Endothelial cell of umbilical vein (primary cell): ENCODE data around the gene LEO1. TPM values are rescaled to one million over a fixed set of nuclear protein-coding genes. Genes with fewer than 3 reads are reported as not detected.

ENCODE experiments used
- BruUV-seq: library from RNA; stranded (reverse); fragments of 400-500 nt; replicated peaks from 2 replicates; lab custom pipeline; 2021; lab: Mats Ljungman, UMichigan
- CTCF ChIA-PET: fragments of 300-600, 350-600 bp; sonication (Branson Sonifier 250); formaldehyde crosslinking; loops from one replicate; lab custom pipeline; 2021; ENCODE audit warnings: antibody characterized with exemption, inconsistent platforms; lab: Charles Lee
- POLR2A ChIA-PET: fragments of 300-600, 350-600 bp; sonication (Branson Sonifier 250); formaldehyde crosslinking; loops from one replicate; lab custom pipeline; 2021; ENCODE audit warnings: antibody characterized with exemption, inconsistent platforms; lab: Charles Lee
- DNase-seq: peaks from one replicate; pipeline ENCODE4 v3.0.0-alpha.2; 2011; ENCODE audit warnings: low read depth, low spot score
- FAIRE-seq: peaks from 2 replicates; lab custom pipeline; 2011; peaks lifted over from hg19 to GRCh38; lab: Jason Lieb, UNC
- H2AFZ ChIP-seq: 2 replicates; pipeline ENCODE4 v1.6.0; 2012; ENCODE audit warnings: low read depth, low read length, control low read depth, inconsistent platforms
- H3K27ac ChIP-seq: 2 replicates; pipeline ENCODE4 v1.5.1; 2011; ENCODE audit warnings: low read depth, mild to moderate bottlenecking, control low read depth, low read length, moderate library complexity; ENCODE audit not compliant: insufficient read depth
- H3K27me3 ChIP-seq, 2 experiments: 2 replicates each; pipeline versions ENCODE4 v1.6.0 to v1.6.1; 2011; ENCODE audit warnings: low read length in 2 of 2, mixed read lengths in 1 of 2; ENCODE audit not compliant: control insufficient read depth in 2 of 2, insufficient read depth in 2 of 2
- H3K36me3 ChIP-seq, 2 experiments: 2 replicates in 1 of 2; 3 replicates in 1 of 2; pipeline ENCODE4 v1.5.1; 2011; ENCODE audit warnings: low read length in 2 of 2, mild to moderate bottlenecking in 1 of 2, moderate library complexity in 1 of 2; ENCODE audit not compliant: control insufficient read depth in 2 of 2, insufficient read depth in 2 of 2; ENCODE audit errors: extremely low read depth in 1 of 2
- H3K4me1 ChIP-seq: 3 replicates; pipeline ENCODE4 v1.5.1; 2011; ENCODE audit warnings: mild to moderate bottlenecking, low read length; ENCODE audit not compliant: control insufficient read depth, insufficient read depth; ENCODE audit errors: extremely low read depth
- H3K4me2 ChIP-seq: 2 replicates; pipeline ENCODE4 v1.6.1; 2011; ENCODE audit warnings: low read length, control low read depth, mixed read lengths; ENCODE audit not compliant: insufficient read depth
- H3K4me3 ChIP-seq, 3 experiments: fragments of 200-600 bp in 1 of 3; sonication (generic), shearing (Covaris generic) in 1 of 3; replicated peaks in 1 of 3; 2 replicates each; pipeline ENCODE4 v1.5.1; 2011 to 2016; ENCODE audit warnings: control low read depth in 3 of 3, low read length in 3 of 3, mild to moderate bottlenecking in 2 of 3, inconsistent platforms in 1 of 3, low read depth in 1 of 3, moderate library complexity in 1 of 3; ENCODE audit not compliant: insufficient read depth in 1 of 3
- H3K79me2 ChIP-seq: 2 replicates; pipeline ENCODE4 v1.6.0; 2012; ENCODE audit warnings: low read length, inconsistent platforms; ENCODE audit not compliant: control insufficient read depth, insufficient read depth
- H3K9ac ChIP-seq: replicated peaks from 2 replicates; pipeline ENCODE3; 2011; ENCODE audit warnings: low read length, control low read depth; ENCODE audit not compliant: insufficient read depth; ENCODE audit errors: extremely low read depth
- H3K9me1 ChIP-seq: replicated peaks from 3 replicates; pipeline ENCODE4 v1.6.0; 2011; ENCODE audit warnings: mild to moderate bottlenecking, low read length; ENCODE audit not compliant: control insufficient read depth, insufficient read depth; ENCODE audit errors: extremely low read depth
- H3K9me3 ChIP-seq: replicated peaks from 2 replicates; pipeline ENCODE4 v1.5.1; 2012; ENCODE audit warnings: low read length, inconsistent platforms; ENCODE audit not compliant: control insufficient read depth, insufficient read depth
- H4K20me1 ChIP-seq: replicated peaks from 2 replicates; pipeline ENCODE3; 2011; ENCODE audit warnings: mild to moderate bottlenecking, low read length; ENCODE audit not compliant: control insufficient read depth, insufficient read depth; ENCODE audit errors: extremely low read depth
- EZH2 ChIP-seq: IDR thresholded peaks from 2 replicates; pipeline ENCODE4 v1.6.1; 2012; ENCODE audit warnings: borderline replicate concordance, low read depth, mild to moderate bottlenecking, moderate library complexity, low read length, inconsistent platforms; ENCODE audit not compliant: severe bottlenecking
- FOS ChIP-seq: IDR thresholded peaks from 2 replicates; pipeline ENCODE4 v1.6.1; 2011; ENCODE audit warnings: mild to moderate bottlenecking, low read length, moderate library complexity, borderline replicate concordance; ENCODE audit not compliant: insufficient read depth
- GATA2 ChIP-seq: IDR thresholded peaks from 2 replicates; pipeline ENCODE4 v1.7.0; 2011; ENCODE audit warnings: low read depth, mild to moderate bottlenecking, moderate library complexity, mixed read lengths, low read length; ENCODE audit not compliant: insufficient read length, insufficient read depth
- JUN ChIP-seq: IDR thresholded peaks from 2 replicates; pipeline ENCODE4 v1.6.1; 2011; ENCODE audit warnings: borderline replicate concordance, low read depth; ENCODE audit not compliant: insufficient read length, insufficient read depth
- MYC ChIP-seq: IDR thresholded peaks from one replicate; pipeline ENCODE4 v1.6.1; 2011; ENCODE audit warnings: mild to moderate bottlenecking, low read depth, low read length
- POLR2A ChIP-seq: IDR thresholded peaks from 2 replicates; pipeline ENCODE4 v1.6.1; 2012; ENCODE audit warnings: low read depth, mild to moderate bottlenecking, control low read depth, low read length
- dilution Hi-C: fragments of 300-500 bp; cut with MboI; formaldehyde crosslinking; loops from one replicate; pipeline ENCODE4 v1.15.0; 2019; ENCODE audit warnings: low sequenced_read_pairs; ENCODE audit not compliant: extremely low pct_ligation_motif_present
- intact Hi-C: fragments of 100-400 bp; cut with micrococcal nuclease; formaldehyde crosslinking; loops from one replicate; pipeline ENCODE4 v1.10.0; 2022
- polyA plus RNA-seq, 4 experiments: library from polyadenylated mRNA; depleted of rRNA in 3 of 4; stranded (reverse) in 3 of 4; unstranded in 1 of 4; fragments of >200 nt; gene quantifications; 2 replicates each; pipeline versions ENCODE4 v1.2.1 to v1.2.3, GENCODE V29; 2011 to 2012; ENCODE audit warnings: missing spikeins in 1 of 4
- total RNA-seq: library from RNA; stranded (reverse); gene quantifications from 2 replicates; pipeline ENCODE4 v1.2.3, GENCODE V29; 2021
- TF ChIP-seq, protein P1 (sequence below), 2 donors: IDR thresholded peaks; 1 replicate in 1 of 2; 2 replicates in 1 of 2; pipeline ENCODE4 v1.5.1; 2011; ENCODE audit warnings: low read length in 2 of 2, mild to moderate bottlenecking in 2 of 2, moderate library complexity in 2 of 2, control low read depth in 1 of 2, inconsistent platforms in 1 of 2, low read depth in 1 of 2; ENCODE audit not compliant: insufficient read depth in 1 of 2; ENCODE audit errors: extremely low read depth in 1 of 2
- TF ChIP-seq, protein P2 (sequence below): IDR thresholded peaks from 2 replicates; pipeline ENCODE4 v1.6.1; 2011; ENCODE audit not compliant: insufficient read depth, insufficient read length

Gene LEO1
- total and polyA plus RNA-seq, 2 donors (not counting 3 experiments of a cell fraction or from before 2014, with no cell fraction given): 1.3 to 28.0 TPM

- DNase-seq: no peak
- POLR2A ChIA-PET: no interaction called here
- intact Hi-C loops: no loop called here
- Histone ChIP-seq H3K36me3 (peaks cover 5 to 6% of the 10 kb centered on the region in 2 experiments), H4K20me1 (no peaks in the 10 kb centered on the region), H3K4me3 (no peak overlapping the region), H3K4me1 (peaks cover 6% of the 10 kb centered on the region), H3K9me1 (no peaks in the 10 kb centered on the region), H3K9me3 (no peaks in the 10 kb centered on the region), H3K27me3 (no peaks in the 10 kb centered on the region), H3K79me2 (no peaks in the 10 kb centered on the region), H3K9ac (no peak overlapping the region), H3K4me2 (no peak overlapping the region), H2AFZ (no peak overlapping the region), H3K27ac (no peak overlapping the region)
- CTCF ChIA-PET: interaction anchor here (0.9 to 1.4 kb wide), 5 partner anchors 9 to 795 kb away, joined by 3 read pairs; partner anchors contain the start of gene LEO1
- dilution Hi-C loops: no loop called here
- FAIRE-seq: no peak
- BruUV-seq: no TSS peak
- TF ChIP-seq, protein P1, sequence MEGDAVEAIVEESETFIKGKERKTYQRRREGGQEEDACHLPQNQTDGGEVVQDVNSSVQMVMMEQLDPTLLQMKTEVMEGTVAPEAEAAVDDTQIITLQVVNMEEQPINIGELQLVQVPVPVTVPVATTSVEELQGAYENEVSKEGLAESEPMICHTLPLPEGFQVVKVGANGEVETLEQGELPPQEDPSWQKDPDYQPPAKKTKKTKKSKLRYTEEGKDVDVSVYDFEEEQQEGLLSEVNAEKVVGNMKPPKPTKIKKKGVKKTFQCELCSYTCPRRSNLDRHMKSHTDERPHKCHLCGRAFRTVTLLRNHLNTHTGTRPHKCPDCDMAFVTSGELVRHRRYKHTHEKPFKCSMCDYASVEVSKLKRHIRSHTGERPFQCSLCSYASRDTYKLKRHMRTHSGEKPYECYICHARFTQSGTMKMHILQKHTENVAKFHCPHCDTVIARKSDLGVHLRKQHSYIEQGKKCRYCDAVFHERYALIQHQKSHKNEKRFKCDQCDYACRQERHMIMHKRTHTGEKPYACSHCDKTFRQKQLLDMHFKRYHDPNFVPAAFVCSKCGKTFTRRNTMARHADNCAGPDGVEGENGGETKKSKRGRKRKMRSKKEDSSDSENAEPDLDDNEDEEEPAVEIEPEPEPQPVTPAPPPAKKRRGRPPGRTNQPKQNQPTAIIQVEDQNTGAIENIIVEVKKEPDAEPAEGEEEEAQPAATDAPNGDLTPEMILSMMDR (IDR thresholded peaks at IDR 0.05; ENCODE audit: extremely low read depth in 1 of 2, insufficient read depth in 1 of 2, low read depth in 1 of 2, low read length in 2 of 2): no peak
- TF ChIP-seq MYC (no peak), GATA2 (no peak), JUN (no peak), EZH2 (no peak), POLR2A (no peak), FOS (no peak)
- TF ChIP-seq, protein P2, sequence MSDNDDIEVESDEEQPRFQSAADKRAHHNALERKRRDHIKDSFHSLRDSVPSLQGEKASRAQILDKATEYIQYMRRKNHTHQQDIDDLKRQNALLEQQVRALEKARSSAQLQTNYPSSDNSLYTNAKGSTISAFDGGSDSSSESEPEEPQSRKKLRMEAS: no peak
Observed at GRCh38 chr15:51936105-51936478, 35.5 kb downstream of the LEO1 start.
